Keratinocyte (primary cell): Measurements from ENCODE around the gene ADPRH. TPM values are rescaled to one million over a fixed set of nuclear protein-coding genes. Genes with fewer than 3 reads are reported as not detected.

Experiments
- DNase-seq: peaks from one replicate; pipeline ENCODE4 v3.0.0-alpha.2; 2011; ENCODE audit warnings: low read depth, missing footprints, low spot score
- FAIRE-seq: peaks from 2 replicates; lab custom pipeline; 2011; peaks lifted over from hg19 to GRCh38; lab: Jason Lieb, UNC
- H2AFZ ChIP-seq: 2 replicates; pipeline ENCODE4 v1.6.0; 2012; ENCODE audit warnings: low read length, control low read depth, inconsistent platforms; ENCODE audit not compliant: control insufficient read depth
- H3K27ac ChIP-seq: 2 replicates; pipeline ENCODE4 v1.5.1; 2011; ENCODE audit warnings: low read length; ENCODE audit not compliant: control insufficient read depth, insufficient read depth
- H3K27me3 ChIP-seq: 3 replicates; pipeline ENCODE4 v1.6.0; 2011; ENCODE audit warnings: low read length; ENCODE audit not compliant: control insufficient read depth, insufficient read depth; ENCODE audit errors: extremely low read depth
- H3K36me3 ChIP-seq, 2 experiments: 2 replicates in 1 of 2; 3 replicates in 1 of 2; pipeline ENCODE4 v1.5.1; 2011; ENCODE audit warnings: low read length in 2 of 2, mild to moderate bottlenecking in 1 of 2; ENCODE audit not compliant: control insufficient read depth in 2 of 2, insufficient read depth in 2 of 2; ENCODE audit errors: extremely low read depth in 1 of 2
- H3K4me1 ChIP-seq: 3 replicates; pipeline ENCODE4 v1.5.1; 2011; ENCODE audit warnings: low read length; ENCODE audit not compliant: control insufficient read depth, insufficient read depth; ENCODE audit errors: extremely low read depth
- H3K4me2 ChIP-seq: 3 replicates; pipeline ENCODE4 v1.6.0; 2011; ENCODE audit warnings: low read depth, low read length; ENCODE audit not compliant: control insufficient read depth, insufficient read depth; ENCODE audit errors: extremely low read depth
- H3K4me3 ChIP-seq, 3 experiments: fragments of 200-600 bp in 1 of 3; sonication (generic) in 1 of 3; 2 replicates in 2 of 3; 3 replicates in 1 of 3; pipeline ENCODE4 v1.5.1; 2011 to 2016; ENCODE audit warnings: low read length in 3 of 3, mild to moderate bottlenecking in 3 of 3, control low read depth in 2 of 3, inconsistent platforms in 1 of 3, low read depth in 1 of 3, mixed read lengths in 1 of 3, mixed run types in 1 of 3, moderate library complexity in 1 of 3; ENCODE audit not compliant: control insufficient read depth in 2 of 3, insufficient read depth in 2 of 3; ENCODE audit errors: extremely low read depth in 1 of 3
- H3K79me2 ChIP-seq: 2 replicates; pipeline ENCODE4 v1.6.0; 2012; ENCODE audit warnings: low read length; ENCODE audit not compliant: control insufficient read depth, insufficient read depth
- H3K9ac ChIP-seq: 3 replicates; pipeline ENCODE4 v1.6.0; 2011; ENCODE audit warnings: low read length; ENCODE audit not compliant: control insufficient read depth, insufficient read depth; ENCODE audit errors: extremely low read depth
- H3K9me1 ChIP-seq: 3 replicates; pipeline ENCODE4 v1.6.0; 2011; ENCODE audit warnings: low read length; ENCODE audit not compliant: control insufficient read depth, insufficient read depth; ENCODE audit errors: extremely low read depth
- H3K9me3 ChIP-seq: 2 replicates; pipeline ENCODE4 v1.5.1; 2012; ENCODE audit warnings: low read depth, low read length; ENCODE audit not compliant: control insufficient read depth
- H4K20me1 ChIP-seq: 3 replicates; pipeline ENCODE4 v1.6.0; 2011; ENCODE audit warnings: low read length; ENCODE audit not compliant: control insufficient read depth, insufficient read depth; ENCODE audit errors: extremely low read depth
- EZH2 ChIP-seq: IDR thresholded peaks from one replicate; pipeline ENCODE4 v1.6.1; 2012; ENCODE audit warnings: inconsistent platforms, mild to moderate bottlenecking, low read length, moderate library complexity
- dilution Hi-C: fragments of 300-500 bp; cut with MboI; formaldehyde crosslinking; loops from one replicate; pipeline ENCODE4 v1.7.0; 2020; ENCODE audit warnings: low sequenced_read_pairs; ENCODE audit not compliant: extremely low pct_ligation_motif_present
- polyA plus RNA-seq, 5 experiments: library from polyadenylated mRNA; depleted of rRNA in 3 of 5; stranded (reverse) in 3 of 5; stranded (forward) in 1 of 5; unstranded in 1 of 5; fragments of >200 nt; gene quantifications; 1 replicate in 1 of 5; 2 replicates in 3 of 5; 3 replicates in 1 of 5; pipeline versions ENCODE4 v1.2.1 to v1.2.3, GENCODE V29; 2011 to 2012; ENCODE audit warnings: missing spikeins in 2 of 5, low read depth in 1 of 5, low replicate concordance in 1 of 5
- TF ChIP-seq, protein P1 (sequence below), 3 experiments: IDR thresholded peaks in 1 of 3; conservative IDR thresholded peaks in 1 of 3; optimal IDR thresholded peaks in 1 of 3; 2 replicates in 2 of 3; 3 replicates in 1 of 3; pipeline versions ENCODE3 to v1.5.1; 2011; ENCODE audit warnings: low read length in 3 of 3, mild to moderate bottlenecking in 3 of 3, moderate library complexity in 2 of 3, control low read depth in 1 of 3, inconsistent platforms in 1 of 3; ENCODE audit not compliant: insufficient read depth in 2 of 3; ENCODE audit errors: extremely low read depth in 1 of 3

ADPRH gene
- polyA plus RNA-seq, 1 donor (not counting 4 experiments of a cell fraction or from before 2014, with no cell fraction given): 0.39 TPM

DNA sequence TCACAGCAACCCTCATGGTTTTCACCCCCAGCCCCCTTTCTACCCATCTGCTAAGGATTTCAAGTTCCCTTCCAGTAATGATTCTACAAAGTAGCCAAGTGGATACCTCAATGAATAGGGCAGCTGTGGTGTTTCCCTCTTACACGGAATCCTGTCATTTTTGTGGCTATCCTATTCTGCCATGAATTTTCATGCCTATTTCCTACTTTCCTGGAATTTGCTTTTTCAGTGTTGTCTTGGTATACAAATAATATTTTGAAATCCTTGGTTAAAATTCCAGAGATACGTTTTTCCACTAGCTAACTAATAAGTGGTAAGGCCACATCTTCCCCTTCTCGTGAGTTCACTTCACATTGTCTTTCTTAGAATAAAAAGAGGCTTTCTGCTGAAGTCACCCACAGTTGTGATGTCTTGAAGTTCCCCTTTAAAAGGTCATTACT, 7.5 kb downstream of the ADPRH start:
- TF ChIP-seq EZH2: no peak
- TF ChIP-seq, protein P1, sequence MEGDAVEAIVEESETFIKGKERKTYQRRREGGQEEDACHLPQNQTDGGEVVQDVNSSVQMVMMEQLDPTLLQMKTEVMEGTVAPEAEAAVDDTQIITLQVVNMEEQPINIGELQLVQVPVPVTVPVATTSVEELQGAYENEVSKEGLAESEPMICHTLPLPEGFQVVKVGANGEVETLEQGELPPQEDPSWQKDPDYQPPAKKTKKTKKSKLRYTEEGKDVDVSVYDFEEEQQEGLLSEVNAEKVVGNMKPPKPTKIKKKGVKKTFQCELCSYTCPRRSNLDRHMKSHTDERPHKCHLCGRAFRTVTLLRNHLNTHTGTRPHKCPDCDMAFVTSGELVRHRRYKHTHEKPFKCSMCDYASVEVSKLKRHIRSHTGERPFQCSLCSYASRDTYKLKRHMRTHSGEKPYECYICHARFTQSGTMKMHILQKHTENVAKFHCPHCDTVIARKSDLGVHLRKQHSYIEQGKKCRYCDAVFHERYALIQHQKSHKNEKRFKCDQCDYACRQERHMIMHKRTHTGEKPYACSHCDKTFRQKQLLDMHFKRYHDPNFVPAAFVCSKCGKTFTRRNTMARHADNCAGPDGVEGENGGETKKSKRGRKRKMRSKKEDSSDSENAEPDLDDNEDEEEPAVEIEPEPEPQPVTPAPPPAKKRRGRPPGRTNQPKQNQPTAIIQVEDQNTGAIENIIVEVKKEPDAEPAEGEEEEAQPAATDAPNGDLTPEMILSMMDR (optimal IDR thresholded peaks at IDR 0.05 in 1 of 3, IDR thresholded peaks at IDR 0.05 in 1 of 3, conservative IDR thresholded peaks at IDR 0.05 in 1 of 3; ENCODE audit: extremely low read depth in 1 of 3, insufficient read depth in 2 of 3, low read length in 3 of 3): no peak
- DNase-seq: no peak
- FAIRE-seq: no peak
- H4K20me1 ChIP-seq: no peaks in the 10 kb centered on the region
- no peaks in the 10 kb centered on the region for H3K36me3 ChIP-seq
- H3K9me3 ChIP-seq: no peaks in the 10 kb centered on the region
- H3K27ac ChIP-seq: no peak overlapping the region
- peaks cover 12% of the 10 kb centered on the region for H3K27me3 ChIP-seq
- dilution Hi-C loops: no loop called here
- H3K9me1 ChIP-seq: no peaks in the 10 kb centered on the region
- H3K4me2 ChIP-seq: no peak overlapping the region
- no peaks in the 10 kb centered on the region for H3K79me2 ChIP-seq
- no peak overlapping the region for H3K9ac ChIP-seq
- H3K4me3 ChIP-seq: no peak overlapping the region
- H2AFZ ChIP-seq: no peak overlapping the region
- no peaks in the 10 kb centered on the region for H3K4me1 ChIP-seq

GRCh38 chr3:119588112-119588511, 8.8 kb downstream of the ADPRH start:
- DNase-seq: no peak
- dilution Hi-C loops: no loop called here

More at GRCh38 chr3:119588112-119588511, 8.8 kb downstream of the ADPRH start:
- H3K9me3 ChIP-seq: no peaks in the 10 kb centered on the region
- no peak overlapping the region for H3K27ac ChIP-seq
- no peak for TF ChIP-seq EZH2
- TF ChIP-seq, protein P1 (optimal IDR thresholded peaks at IDR 0.05 in 1 of 3, IDR thresholded peaks at IDR 0.05 in 1 of 3, conservative IDR thresholded peaks at IDR 0.05 in 1 of 3; ENCODE audit: extremely low read depth in 1 of 3, insufficient read depth in 2 of 3, low read length in 3 of 3): no peak
- H3K9ac ChIP-seq: no peak overlapping the region
- no peaks in the 10 kb centered on the region for H3K4me1 ChIP-seq
- no peak overlapping the region for H2AFZ ChIP-seq
- H3K9me1 ChIP-seq: no peaks in the 10 kb centered on the region
- no peaks in the 10 kb centered on the region for H3K79me2 ChIP-seq
- no peak for FAIRE-seq
- H3K4me2 ChIP-seq: no peak overlapping the region
- peaks cover 18% of the 10 kb centered on the region for H3K27me3 ChIP-seq
- no peaks in the 10 kb centered on the region for H4K20me1 ChIP-seq
- H3K36me3 ChIP-seq: no peaks in the 10 kb centered on the region
- H3K4me3 ChIP-seq: no peak overlapping the region
